K562 (cell line): Measurements from ENCODE around the gene CS. TPM values are rescaled to one million over a fixed set of nuclear protein-coding genes. Genes with fewer than 3 reads are reported as not detected.

Experiments
- ADNP ChIP-seq: fragments of 200-800 bp; sonication (Bioruptor generic); IDR thresholded peaks from 2 replicates; pipeline ENCODE4 v1.6.1; 2016; ENCODE audit warnings: missing genetic modification characterization, missing compliant biosample characterization
- ARID3B ChIP-seq: fragments of 250-450 bp; sonication (Bioruptor Pico); IDR thresholded peaks from 2 replicates; pipeline ENCODE4 v1.4.0; 2020; ENCODE audit warnings: borderline replicate concordance
- CAMTA2 ChIP-seq: fragments of 250-450 bp; sonication (Bioruptor Pico); conservative IDR thresholded peaks from 2 replicates; pipeline ENCODE4 v1.5.1; 2022
- CBX3 ChIP-seq, 2 experiments: IDR thresholded peaks; 1 replicate in 1 of 2; 2 replicates in 1 of 2; pipeline ENCODE4 v1.6.1; 2012; ENCODE audit warnings: inconsistent platforms in 2 of 2, low read length in 2 of 2, borderline replicate concordance in 1 of 2, control low read depth in 1 of 2
- E2F1 ChIP-seq: sonication (generic); formaldehyde crosslinking; IDR thresholded peaks from 2 replicates; pipeline ENCODE4 v1.8.1; 2023; ENCODE audit warnings: mild to moderate bottlenecking, missing genetic modification reagents, moderate library complexity
- E2F3 ChIP-seq: fragments of 250-450 bp; sonication (Bioruptor Pico); IDR thresholded peaks from 2 replicates; pipeline ENCODE4 v1.4.0; 2020; ENCODE audit warnings: mild to moderate bottlenecking
- EP300 ChIP-seq: IDR thresholded peaks from 2 replicates; pipeline ENCODE4 v1.6.1; 2012; ENCODE audit warnings: low read length, improper control_type of control experiment
- ETV5 ChIP-seq: sonication (generic); formaldehyde crosslinking; IDR thresholded peaks from 2 replicates; pipeline ENCODE4 v1.4.0; 2020; ENCODE audit warnings: low read depth, mild to moderate bottlenecking, missing genetic modification reagents
- HDAC6 ChIP-seq: IDR thresholded peaks from 2 replicates; pipeline ENCODE4 v1.6.1; 2012; ENCODE audit warnings: low read depth, mild to moderate bottlenecking, control low read depth, inconsistent platforms, low read length, moderate library complexity
- IRF2 ChIP-seq: sonication (generic); formaldehyde crosslinking; IDR thresholded peaks from 2 replicates; pipeline ENCODE4 v1.8.1; 2022; ENCODE audit warnings: mild to moderate bottlenecking, missing genetic modification reagents
- KAT7 ChIP-seq: sonication (generic); formaldehyde crosslinking; IDR thresholded peaks from 2 replicates; pipeline ENCODE4 v1.8.0; 2022; ENCODE audit warnings: missing genetic modification reagents, mild to moderate bottlenecking, borderline replicate concordance
- KLF16 ChIP-seq: IDR thresholded peaks from 2 replicates; pipeline ENCODE4 v1.6.1; 2016; ENCODE audit warnings: antibody characterized with exemption
- LCOR ChIP-seq: sonication (generic); formaldehyde crosslinking; IDR thresholded peaks from 2 replicates; pipeline ENCODE4 v1.8.0; 2022; ENCODE audit warnings: mild to moderate bottlenecking, missing genetic modification reagents
- MIER1 ChIP-seq: fragments of 450-650 bp; IDR thresholded peaks from 2 replicates; pipeline ENCODE4 v1.6.1; 2016; ENCODE audit warnings: antibody characterized with exemption, mild to moderate bottlenecking, low read depth
- PHF20 ChIP-seq: fragments of 450-650 bp; IDR thresholded peaks from 2 replicates; pipeline ENCODE4 v1.6.1; 2018; ENCODE audit not compliant: partially characterized antibody
- PHF8 ChIP-seq: fragments of 200-600 bp; sonication (generic); IDR thresholded peaks from 2 replicates; pipeline ENCODE4 v1.6.1; 2012; ENCODE audit warnings: mixed run types, mild to moderate bottlenecking, inconsistent platforms, low read length, moderate library complexity, borderline replicate concordance
- POLR2A ChIP-seq: fragments of 450-650 bp; conservative IDR thresholded peaks from 2 replicates; pipeline ENCODE4 v1.6.1; 2016
- POLR3G ChIP-seq: IDR thresholded peaks from 2 replicates; pipeline ENCODE4 v1.6.1; 2011; ENCODE audit not compliant: insufficient read length, insufficient replicate concordance; ENCODE audit errors: extremely low read depth
- RBM15 ChIP-seq: fragments of 200-400 bp; formaldehyde crosslinking; IDR thresholded peaks from 2 replicates; pipeline ENCODE4 v1.6.1; 2018; ENCODE audit warnings: mild to moderate bottlenecking, low read length, moderate library complexity; ENCODE audit not compliant: insufficient read depth
- RFX5 ChIP-seq: IDR thresholded peaks from 2 replicates; pipeline ENCODE4 v1.6.1; 2011; ENCODE audit warnings: low read depth, mild to moderate bottlenecking, improper control_type of control experiment, low read length
- RFX7 ChIP-seq: fragments of 250-450 bp; sonication (Bioruptor Pico); IDR thresholded peaks from 2 replicates; pipeline ENCODE4 v1.5.1; 2021; ENCODE audit warnings: mild to moderate bottlenecking
- ZNF280B ChIP-seq: fragments of 250-450 bp; sonication (Bioruptor Pico); IDR thresholded peaks from 2 replicates; pipeline ENCODE4 v1.5.1; 2021; ENCODE audit warnings: mild to moderate bottlenecking
- ZNF311 ChIP-seq: fragments of 250-450 bp; sonication (Bioruptor Pico); IDR thresholded peaks from 2 replicates; pipeline ENCODE4 v1.4.0; 2020; ENCODE audit warnings: mild to moderate bottlenecking, moderate library complexity
- ZNF347 ChIP-seq: fragments of 450-650 bp; formaldehyde crosslinking; IDR thresholded peaks from 2 replicates; pipeline ENCODE4 v1.4.0; 2020; ENCODE audit warnings: low read depth, mild to moderate bottlenecking, moderate library complexity
- ZNF586 ChIP-seq: fragments of 450-650 bp; formaldehyde crosslinking; conservative IDR thresholded peaks from 2 replicates; pipeline ENCODE4 v1.4.0; 2020; ENCODE audit warnings: mild to moderate bottlenecking, moderate library complexity
- ZNF696 ChIP-seq: fragments of 250-450 bp; sonication (Bioruptor Pico); conservative IDR thresholded peaks from 2 replicates; pipeline ENCODE4 v1.4.0; 2020; ENCODE audit warnings: mild to moderate bottlenecking, moderate library complexity
- ZNF766 ChIP-seq: fragments of 200-800 bp; sonication (Bioruptor generic); conservative IDR thresholded peaks from 2 replicates; pipeline ENCODE4 v1.6.1; 2016; ENCODE audit warnings: missing genetic modification characterization, missing compliant biosample characterization
- polyA plus RNA-seq, 8 experiments: library from polyadenylated mRNA; depleted of rRNA in 4 of 8; stranded (reverse) in 5 of 8; unstranded in 3 of 8; fragments of >200 nt; fragmentation: Nextera tagmentation in 2 of 8; fragmentation: Illumina TruSeq in 1 of 8; extraction: Ambion mirVana in 2 of 8; extraction: Trizol in 1 of 8; gene quantifications; 2 replicates each; pipeline versions ENCODE4 v1.2.1 to v1.2.3, GENCODE V29; 2011 to 2014; ENCODE audit warnings: inconsistent platforms in 1 of 8, missing spikeins in 1 of 8
- total RNA-seq, 7 experiments: library from RNA; depleted of rRNA in 6 of 7; stranded (reverse); fragments of >200 nt in 6 of 7; fragmentation: Illumina TruSeq in 2 of 7; extraction: Trizol in 2 of 7; gene quantifications; 2 replicates each; pipeline versions ENCODE4 v1.2.1 to v1.2.3, GENCODE V29; 2011 to 2021; ENCODE audit warnings: low replicate concordance in 1 of 7

CS gene
- total and polyA plus RNA-seq, 9 of the 15 experiments (the other 6 are each of a cell fraction or from before 2014, with no cell fraction given) = 99.9 to 390 (median 149) TPM

GRCh38 chr12:56266693-56267442 is 33.3 kb downstream of the CS start, which contains the start of gene COQ10A (continued):
- TF ChIP-seq KAT7 (CRISPR knock-in tag) (peak; percentile 91; the same call in 1 of the 2 replicates), POLR2A (peak; percentile 90), POLR3G (no peak), CBX3 (IDR thresholded peaks at IDR 0.05; ENCODE audit: borderline replicate concordance in 1 of 2, low read length in 2 of 2) (0 out of 3 replicates have a peak, but pooled peaks of 1 of the 2 experiments have one; percentile 30), PHF8 (peak; percentile 93; the same call in 1 of the 2 replicates), HDAC6 (no peak), RFX5 (0 out of 2 replicates have a peak, but pooled peaks have one; percentile 44), ZNF696 (CRISPR knock-in tag) (no peak), ZNF347 (no peak), ZNF766 (0 out of 2 replicates have a peak, but pooled peaks have one; percentile 3), MIER1 (no peak), KLF16 (no peak), ADNP (tag) (no peak), IRF2 (CRISPR knock-in tag) (no peak), ARID3B (CRISPR knock-in tag) (no peak), ZNF311 (no peak), EP300 (no peak), ZNF586 (no peak), CAMTA2 (CRISPR knock-in tag) (no peak), RBM15 (no peak), RFX7 (CRISPR knock-in tag) (no peak), E2F1 (CRISPR knock-in tag) (peak; percentile 73; the same call in 1 of the 2 replicates), ZNF280B (CRISPR knock-in tag) (no peak), E2F3 (no peak), PHF20 (peak; percentile 62), LCOR (CRISPR knock-in tag) (peak; percentile 88), ETV5 (peak; percentile 77)
